IPS-18a (cell line): Measurements from ENCODE around the gene GRIFIN.

Source experiments
- H3K27ac ChIP-seq: one replicate; pipeline ENCODE4 v1.5.1; 2013; ENCODE audit warnings: low read length
- H3K27me3 ChIP-seq: one replicate; pipeline ENCODE4 v1.6.1; 2013; ENCODE audit warnings: mild to moderate bottlenecking, low read length; ENCODE audit not compliant: control insufficient read depth, insufficient read depth
- H3K36me3 ChIP-seq: one replicate; pipeline ENCODE4 v1.6.1; 2013; ENCODE audit warnings: low read depth, low read length; ENCODE audit not compliant: control insufficient read depth
- H3K4me1 ChIP-seq: one replicate; pipeline ENCODE4 v1.6.1; 2013; ENCODE audit warnings: low read depth, low read length; ENCODE audit not compliant: control insufficient read depth
- H3K4me3 ChIP-seq: one replicate; pipeline ENCODE4 v1.5.1; 2013; ENCODE audit warnings: low read length
- H3K9ac ChIP-seq: one replicate; pipeline ENCODE4 v1.6.1; 2013; ENCODE audit warnings: mild to moderate bottlenecking, low read length, moderate library complexity
- H3K9me3 ChIP-seq: one replicate; pipeline ENCODE4 v1.6.1; 2013; ENCODE audit warnings: low read depth, low read length; ENCODE audit not compliant: control insufficient read depth

Gene GRIFIN

GRCh38 chr7:2518737-2519118, 42.5 kb upstream of the GRIFIN start:
- H3K9ac ChIP-seq = peak overlapping the region; percentile 36
- H3K9me3 ChIP-seq = no peaks in the 10 kb centered on the region
- H3K4me1 ChIP-seq = peaks cover 42% of the 10 kb centered on the region
- H3K27me3 ChIP-seq = peaks cover 39% of the 10 kb centered on the region
- peak overlapping the region; percentile 70 for H3K4me3 ChIP-seq
- no peaks in the 10 kb centered on the region for H3K36me3 ChIP-seq
- no peak overlapping the region for H3K27ac ChIP-seq

GRCh38 chr7:2517678-2518507, 41.7 kb upstream of the GRIFIN start:
- H3K27ac ChIP-seq = no peak overlapping the region
- peaks cover 34% of the 10 kb centered on the region for H3K4me1 ChIP-seq

GRCh38 chr7:2517026-2517425, 40.8 kb upstream of the GRIFIN start:
- no peak overlapping the region for H3K27ac ChIP-seq

More at GRCh38 chr7:2517678-2518507, 41.7 kb upstream of the GRIFIN start:
- no peaks in the 10 kb centered on the region for H3K36me3 ChIP-seq
- peaks cover 39% of the 10 kb centered on the region for H3K27me3 ChIP-seq
- peak overlapping the region; percentile 70 for H3K4me3 ChIP-seq
- H3K9ac ChIP-seq = no peak overlapping the region
- H3K9me3 ChIP-seq = no peaks in the 10 kb centered on the region

GRCh38 chr7:2516194-2516555, 40.0 kb upstream of the GRIFIN start:
- H3K4me3 ChIP-seq = no peak overlapping the region
- H3K27me3 ChIP-seq = peaks cover 29% of the 10 kb centered on the region
- H3K36me3 ChIP-seq = no peaks in the 10 kb centered on the region
- peaks cover 22% of the 10 kb centered on the region for H3K4me1 ChIP-seq
- H3K27ac ChIP-seq = no peak overlapping the region
- no peak overlapping the region for H3K9ac ChIP-seq
- H3K9me3 ChIP-seq = no peaks in the 10 kb centered on the region

More at GRCh38 chr7:2517026-2517425, 40.8 kb upstream of the GRIFIN start:
- Histone ChIP-seq H3K9ac (no peak overlapping the region), H3K4me3 (no peak overlapping the region), H3K27me3 (peaks cover 37% of the 10 kb centered on the region), H3K9me3 (no peaks in the 10 kb centered on the region), H3K4me1 (peaks cover 28% of the 10 kb centered on the region), H3K36me3 (no peaks in the 10 kb centered on the region)

GRCh38 chr7:2515424-2516193, 39.4 kb upstream of the GRIFIN start:
- Histone ChIP-seq H3K9me3 (no peaks in the 10 kb centered on the region), H3K4me3 (no peak overlapping the region), H3K4me1 (peaks cover 21% of the 10 kb centered on the region), H3K27ac (no peak overlapping the region), H3K27me3 (peaks cover 25% of the 10 kb centered on the region), H3K9ac (no peak overlapping the region), H3K36me3 (no peaks in the 10 kb centered on the region)

- Histone ChIP-seq H3K36me3 (no peaks in the 10 kb centered on the region), H3K4me1 (peaks cover 18% of the 10 kb centered on the region), H3K9ac (no peak overlapping the region), H3K27me3 (peaks cover 20% of the 10 kb centered on the region), H3K9me3 (no peaks in the 10 kb centered on the region), H3K4me3 (no peak overlapping the region), H3K27ac (no peak overlapping the region)
These were observed 38.5 kb upstream of the GRIFIN start for GRCh38 chr7:2514473-2515423.

GRCh38 chr7:2513702-2514101, 37.5 kb upstream of the GRIFIN start:
- Histone ChIP-seq H3K4me3 (no peak overlapping the region), H3K4me1 (peaks cover 24% of the 10 kb centered on the region), H3K36me3 (no peaks in the 10 kb centered on the region), H3K9me3 (no peaks in the 10 kb centered on the region), H3K27me3 (peaks cover 15% of the 10 kb centered on the region), H3K27ac (no peak overlapping the region), H3K9ac (no peak overlapping the region)

- H3K36me3 ChIP-seq = no peaks in the 10 kb centered on the region
- H3K9me3 ChIP-seq = no peaks in the 10 kb centered on the region
- no peak overlapping the region for H3K9ac ChIP-seq
- peaks cover 18% of the 10 kb centered on the region for H3K4me1 ChIP-seq
- H3K27me3 ChIP-seq = peaks cover 6% of the 10 kb centered on the region
- no peak overlapping the region for H3K4me3 ChIP-seq
- H3K27ac ChIP-seq = no peak overlapping the region
These were observed 36.5 kb upstream of the GRIFIN start for GRCh38 chr7:2512713-2513112.

- H3K27me3 ChIP-seq = peaks cover under 1% of the 10 kb centered on the region
- H3K4me1 ChIP-seq = peaks cover 13% of the 10 kb centered on the region
- no peak overlapping the region for H3K27ac ChIP-seq
- H3K9ac ChIP-seq = no peak overlapping the region
- H3K9me3 ChIP-seq = no peaks in the 10 kb centered on the region
- H3K36me3 ChIP-seq = no peaks in the 10 kb centered on the region
- H3K4me3 ChIP-seq = no peak overlapping the region
These were observed 36.0 kb upstream of the GRIFIN start for GRCh38 chr7:2512179-2512661.

- Histone ChIP-seq H3K27ac (no peak overlapping the region), H3K27me3 (no peaks in the 10 kb centered on the region), H3K9me3 (no peaks in the 10 kb centered on the region), H3K4me3 (no peak overlapping the region), H3K4me1 (peaks cover 9% of the 10 kb centered on the region), H3K36me3 (no peaks in the 10 kb centered on the region), H3K9ac (no peak overlapping the region)
These were observed 35.6 kb upstream of the GRIFIN start for GRCh38 chr7:2511769-2512168.
